ENCODE data around the gene GJC1.

GRCh38 chr17:44812263-44812662 lies 17.8 kb downstream of the GJC1 start:
- TF ChIP-seq, protein P1, sequence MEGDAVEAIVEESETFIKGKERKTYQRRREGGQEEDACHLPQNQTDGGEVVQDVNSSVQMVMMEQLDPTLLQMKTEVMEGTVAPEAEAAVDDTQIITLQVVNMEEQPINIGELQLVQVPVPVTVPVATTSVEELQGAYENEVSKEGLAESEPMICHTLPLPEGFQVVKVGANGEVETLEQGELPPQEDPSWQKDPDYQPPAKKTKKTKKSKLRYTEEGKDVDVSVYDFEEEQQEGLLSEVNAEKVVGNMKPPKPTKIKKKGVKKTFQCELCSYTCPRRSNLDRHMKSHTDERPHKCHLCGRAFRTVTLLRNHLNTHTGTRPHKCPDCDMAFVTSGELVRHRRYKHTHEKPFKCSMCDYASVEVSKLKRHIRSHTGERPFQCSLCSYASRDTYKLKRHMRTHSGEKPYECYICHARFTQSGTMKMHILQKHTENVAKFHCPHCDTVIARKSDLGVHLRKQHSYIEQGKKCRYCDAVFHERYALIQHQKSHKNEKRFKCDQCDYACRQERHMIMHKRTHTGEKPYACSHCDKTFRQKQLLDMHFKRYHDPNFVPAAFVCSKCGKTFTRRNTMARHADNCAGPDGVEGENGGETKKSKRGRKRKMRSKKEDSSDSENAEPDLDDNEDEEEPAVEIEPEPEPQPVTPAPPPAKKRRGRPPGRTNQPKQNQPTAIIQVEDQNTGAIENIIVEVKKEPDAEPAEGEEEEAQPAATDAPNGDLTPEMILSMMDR (conservative IDR thresholded peaks at IDR 0.05; ENCODE audit: low read depth, low read length), result no peak
- no peak for TF ChIP-seq EZH2 (IDR thresholded peaks at IDR 0.05; ENCODE audit: borderline replicate concordance, low read depth, low read length, poor library complexity, severe bottlenecking)
